ENCODE measurements around the gene SLC39A11.
"Not testable (repeated sequence)": the region's sequence is repeated elsewhere in the genome, so short reads cannot be mapped to it uniquely, and the experiment has no call there.

SLC39A11 gene

GRCh38 chr17:72774236-72774635, 318.3 kb downstream of the SLC39A11 start:
- Histone ChIP-seq H3K9me3 (replicated peaks; ENCODE audit: insufficient read depth, low read length) (no peaks in the 10 kb centered on the region), H3K4me2 (ENCODE audit: low read depth, low read length) (no peak overlapping the region), H2AFZ (ENCODE audit: low read length) (no peak overlapping the region), H3K27ac (ENCODE audit: low read length) (no peak overlapping the region), H4K20me1 (ENCODE audit: insufficient read depth, low read length) (no peaks in the 10 kb centered on the region), H3K9me2 (replicated peaks; ENCODE audit: insufficient read depth, low read length) (no peaks in the 10 kb centered on the region), H3K4me1 (ENCODE audit: low read length) (no peaks in the 10 kb centered on the region), H3K36me3 (replicated peaks; ENCODE audit: insufficient read depth, low read length) (no peaks in the 10 kb centered on the region), H3F3A (ENCODE audit: insufficient read depth, low read length) (no peaks in the 10 kb centered on the region), H3K9ac (ENCODE audit: low read length) (no peak overlapping the region), H3K79me2 (ENCODE audit: low read length) (no peaks in the 10 kb centered on the region), H3K27me3 (replicated peaks; ENCODE audit: insufficient read depth, low read length) (no peaks in the 10 kb centered on the region), H3K4me3 (ENCODE audit: low read length) (no peak overlapping the region)
- no peak for DNase-seq
- TF ChIP-seq EZH2phosphoT487 (IDR thresholded peaks at IDR 0.05; ENCODE audit: low read length) (no peak), CTCF (IDR thresholded peaks at IDR 0.05; ENCODE audit: low read length) (no peak), EZH2 (optimal IDR thresholded peaks at IDR 0.05; ENCODE audit: low read depth, low read length) (no peak)

- not testable (repeated sequence) for H4K20me1 ChIP-seq (ENCODE audit: insufficient read depth, low read length); H3K4me3 ChIP-seq (ENCODE audit: low read length); H3F3A ChIP-seq (ENCODE audit: insufficient read depth, low read length); H3K9me2 ChIP-seq (replicated peaks; ENCODE audit: insufficient read depth, low read length); H3K27me3 ChIP-seq (replicated peaks; ENCODE audit: insufficient read depth, low read length); H3K9ac ChIP-seq (ENCODE audit: low read length); H3K4me2 ChIP-seq (ENCODE audit: low read depth, low read length); DNase-seq; H3K79me2 ChIP-seq (ENCODE audit: low read length); H2AFZ ChIP-seq (ENCODE audit: low read length); H3K36me3 ChIP-seq (replicated peaks; ENCODE audit: insufficient read depth, low read length); H3K9me3 ChIP-seq (replicated peaks; ENCODE audit: insufficient read depth, low read length); H3K27ac ChIP-seq (ENCODE audit: low read length); H3K4me1 ChIP-seq (ENCODE audit: low read length)
Observed at GRCh38 chr17:72773225-72773624, 319.3 kb downstream of the SLC39A11 start.

DNA sequence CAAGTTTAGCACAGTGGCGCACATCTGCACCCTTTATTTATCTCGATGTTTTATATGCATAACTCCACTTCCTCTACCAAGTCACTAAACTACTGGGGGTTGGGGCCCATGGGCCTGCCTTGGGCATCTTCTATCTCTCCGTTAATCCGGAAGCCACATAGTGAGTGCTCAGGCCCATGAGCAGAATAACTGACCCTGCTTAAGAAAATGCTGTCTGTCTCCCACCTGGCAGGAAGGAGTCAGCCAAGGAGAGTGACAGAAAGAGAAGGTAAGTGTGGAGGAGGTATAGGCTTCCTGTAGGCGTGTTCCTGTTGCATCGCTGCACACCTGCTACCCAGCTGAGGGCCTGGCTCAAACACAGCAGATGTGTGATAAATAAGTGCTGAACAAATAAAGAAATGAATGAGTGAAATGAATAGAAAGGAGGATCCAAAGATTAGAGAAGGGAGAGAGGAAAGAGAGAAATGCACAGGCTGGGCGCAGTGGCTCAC, 320.1 kb downstream of the SLC39A11 start:
- Histone ChIP-seq H3F3A (ENCODE audit: insufficient read depth, low read length) (no peaks in the 10 kb centered on the region), H4K20me1 (ENCODE audit: insufficient read depth, low read length) (no peaks in the 10 kb centered on the region), H3K4me1 (ENCODE audit: low read length) (no peaks in the 10 kb centered on the region), H3K27ac (ENCODE audit: low read length) (no peak overlapping the region), H3K4me2 (ENCODE audit: low read depth, low read length) (no peak overlapping the region), H3K27me3 (replicated peaks; ENCODE audit: insufficient read depth, low read length) (no peaks in the 10 kb centered on the region), H3K9me2 (replicated peaks; ENCODE audit: insufficient read depth, low read length) (no peaks in the 10 kb centered on the region), H3K36me3 (replicated peaks; ENCODE audit: insufficient read depth, low read length) (no peaks in the 10 kb centered on the region), H3K79me2 (ENCODE audit: low read length) (no peaks in the 10 kb centered on the region), H2AFZ (ENCODE audit: low read length) (no peak overlapping the region), H3K9me3 (replicated peaks; ENCODE audit: insufficient read depth, low read length) (no peaks in the 10 kb centered on the region), H3K4me3 (ENCODE audit: low read length) (no peak overlapping the region), H3K9ac (ENCODE audit: low read length) (no peak overlapping the region)
- no peak for DNase-seq
- no peak for TF ChIP-seq CTCF (IDR thresholded peaks at IDR 0.05; ENCODE audit: low read length)
- TF ChIP-seq EZH2phosphoT487 (IDR thresholded peaks at IDR 0.05; ENCODE audit: low read length) = no peak
- no peak for TF ChIP-seq EZH2 (optimal IDR thresholded peaks at IDR 0.05; ENCODE audit: low read depth, low read length)

- Histone ChIP-seq H3K36me3 (replicated peaks; ENCODE audit: insufficient read depth, low read length) (no peaks in the 10 kb centered on the region), H3K9me3 (replicated peaks; ENCODE audit: insufficient read depth, low read length) (no peaks in the 10 kb centered on the region), H3K27me3 (replicated peaks; ENCODE audit: insufficient read depth, low read length) (no peaks in the 10 kb centered on the region), H4K20me1 (ENCODE audit: insufficient read depth, low read length) (no peaks in the 10 kb centered on the region), H3K4me3 (ENCODE audit: low read length) (no peak overlapping the region), H3K27ac (ENCODE audit: low read length) (no peak overlapping the region), H3K4me2 (ENCODE audit: low read depth, low read length) (no peak overlapping the region), H3K79me2 (ENCODE audit: low read length) (no peaks in the 10 kb centered on the region), H3K9ac (ENCODE audit: low read length) (no peak overlapping the region), H3F3A (ENCODE audit: insufficient read depth, low read length) (no peaks in the 10 kb centered on the region), H3K9me2 (replicated peaks; ENCODE audit: insufficient read depth, low read length) (no peaks in the 10 kb centered on the region), H2AFZ (ENCODE audit: low read length) (no peak overlapping the region), H3K4me1 (ENCODE audit: low read length) (no peaks in the 10 kb centered on the region)
- TF ChIP-seq EZH2phosphoT487 (IDR thresholded peaks at IDR 0.05; ENCODE audit: low read length) (no peak), CTCF (IDR thresholded peaks at IDR 0.05; ENCODE audit: low read length) (no peak), EZH2 (optimal IDR thresholded peaks at IDR 0.05; ENCODE audit: low read depth, low read length) (no peak)
- no peak for DNase-seq
Observed at GRCh38 chr17:72771734-72772133, 320.8 kb downstream of the SLC39A11 start.

Measured in MM.1S (cell line).